SK-N-MC (cell line): ENCODE results near the gene GNB2.
"Not testable (repeated sequence)": the region's sequence is repeated elsewhere in the genome, so short reads cannot be mapped to it uniquely, and the experiment has no call there.

ENCODE experiments used
- DNase-seq: peaks from one replicate; pipeline ENCODE4 v3.0.0-alpha.2; 2011; ENCODE audit warnings: low read depth, low spot score
- H3K27ac ChIP-seq: fragments of 200-600 bp; sonication (generic); 2 replicates; pipeline ENCODE4 v1.5.1; 2016; ENCODE audit warnings: mixed run types
- H3K36me3 ChIP-seq: fragments of 200-600 bp; sonication (generic); 2 replicates; pipeline ENCODE4 v1.6.1; 2017; ENCODE audit warnings: antibody characterized with exemption, low read length, mixed read lengths; ENCODE audit not compliant: insufficient read depth
- H3K4me3 ChIP-seq: fragments of 200-600 bp; sonication (generic); 2 replicates; pipeline ENCODE4 v1.5.1; 2016
- H3K9ac ChIP-seq: fragments of 200-600 bp; sonication (generic); 2 replicates; pipeline ENCODE4 v1.8.0; 2017; ENCODE audit warnings: mixed run types, mixed read lengths; ENCODE audit not compliant: insufficient read length
- H3K9me3 ChIP-seq: fragments of 200-600 bp; sonication (generic); 2 replicates; pipeline ENCODE4 v1.6.1; 2017; ENCODE audit warnings: low read depth, mild to moderate bottlenecking, antibody characterized with exemption, low read length, moderate library complexity, mixed read lengths
- EZH2 ChIP-seq: fragments of 200-600 bp; sonication (generic); IDR thresholded peaks from one replicate; pipeline ENCODE4 v1.6.1; 2017; ENCODE audit warnings: antibody characterized with exemption
- FOXP2 ChIP-seq: optimal IDR thresholded peaks from 2 replicates; pipeline ENCODE3; 2011; ENCODE audit warnings: mild to moderate bottlenecking, moderate library complexity; ENCODE audit not compliant: insufficient read depth; ENCODE audit errors: extremely low read length, control extremely low read depth
- POLR2AphosphoS5 ChIP-seq: IDR thresholded peaks from 2 replicates; pipeline ENCODE4 v1.6.1; 2012; ENCODE audit warnings: mild to moderate bottlenecking, low read depth, low read length, borderline replicate concordance

The GNB2 gene

GRCh38 chr7:100699018-100699417 lies 25.5 kb downstream of the GNB2 start:
- no peak overlapping the region for H3K27ac ChIP-seq
- TF ChIP-seq EZH2, result no peak
- TF ChIP-seq POLR2AphosphoS5, result no peak
- TF ChIP-seq FOXP2, result no peak
- DNase-seq, result no peak
- H3K9ac ChIP-seq, result no peak overlapping the region
- no peaks in the 10 kb centered on the region for H3K9me3 ChIP-seq
- no peaks in the 10 kb centered on the region for H3K36me3 ChIP-seq
- no peak overlapping the region for H3K4me3 ChIP-seq

- H3K9ac ChIP-seq, H3K27ac ChIP-seq, H3K4me3 ChIP-seq, H3K9me3 ChIP-seq, DNase-seq, H3K36me3 ChIP-seq: not testable (repeated sequence)
Measured at GRCh38 chr7:100701089-100701488, 27.5 kb downstream of the GNB2 start.

GRCh38 chr7:100705320-100705752 lies 31.8 kb downstream of the GNB2 start:
- H3K9me3 ChIP-seq, result no peaks in the 10 kb centered on the region

GRCh38 chr7:100705753-100706671 lies 32.5 kb downstream of the GNB2 start, which contains the start of gene POP7:
POP7 (plus strand) TSS chr7:100706121; CDS start chr7:100706831, 710 bp downstream.
- H3K4me3 ChIP-seq, result peak within 1 kb of the TSS; percentile 97
- TF ChIP-seq POLR2AphosphoS5 (peak; percentile 95), FOXP2 (peak; percentile 51), EZH2 (no peak)
- no peaks in the 10 kb centered on the region for H3K9me3 ChIP-seq
- H3K36me3 ChIP-seq, result peaks cover 19% of the 10 kb centered on the region
- DNase-seq, result peak; percentile 78
- H3K27ac ChIP-seq, result peak within 1 kb of the TSS; percentile 84
- H3K9ac ChIP-seq, result peak within 1 kb of the TSS; percentile 98

More at GRCh38 chr7:100705320-100705752, 31.8 kb downstream of the GNB2 start:
- Histone ChIP-seq H3K27ac (peak overlapping the region; percentile 84), H3K9ac (peak overlapping the region; percentile 98), H3K4me3 (peak overlapping the region; percentile 97), H3K36me3 (peaks cover 19% of the 10 kb centered on the region)
- no peak for DNase-seq
- TF ChIP-seq FOXP2 (no peak), POLR2AphosphoS5 (no peak), EZH2 (no peak)

GRCh38 chr7:100706672-100707311 lies 33.3 kb downstream of the GNB2 start:
- no peaks in the 10 kb centered on the region for H3K9me3 ChIP-seq
- peak overlapping the region; percentile 98 for H3K9ac ChIP-seq
- H3K4me3 ChIP-seq, result peak overlapping the region; percentile 97
- H3K36me3 ChIP-seq, result peaks cover 19% of the 10 kb centered on the region
- TF ChIP-seq EZH2 (no peak), POLR2AphosphoS5 (no peak), FOXP2 (no peak)
- H3K27ac ChIP-seq, result peak overlapping the region; percentile 77
- no peak for DNase-seq

GRCh38 chr7:100708395-100708794 lies 34.9 kb downstream of the GNB2 start:
- Histone ChIP-seq H3K9ac (no peak overlapping the region), H3K4me3 (no peak overlapping the region), H3K36me3 (peaks cover 19% of the 10 kb centered on the region), H3K27ac (no peak overlapping the region), H3K9me3 (no peaks in the 10 kb centered on the region)
- no peak for DNase-seq
- TF ChIP-seq POLR2AphosphoS5, result no peak
- no peak for TF ChIP-seq EZH2
- TF ChIP-seq FOXP2, result no peak

GRCh38 chr7:100710452-100710851 lies 36.9 kb downstream of the GNB2 start:
- no peak overlapping the region for H3K9ac ChIP-seq
- peaks cover 19% of the 10 kb centered on the region for H3K36me3 ChIP-seq
- no peak overlapping the region for H3K27ac ChIP-seq
- TF ChIP-seq POLR2AphosphoS5 (no peak), FOXP2 (no peak), EZH2 (no peak)
- no peaks in the 10 kb centered on the region for H3K9me3 ChIP-seq
- H3K4me3 ChIP-seq, result no peak overlapping the region
- no peak for DNase-seq

- H3K27ac ChIP-seq, result no peak overlapping the region
- DNase-seq, result no peak
- H3K4me3 ChIP-seq, result no peak overlapping the region
- no peaks in the 10 kb centered on the region for H3K9me3 ChIP-seq
- H3K9ac ChIP-seq, result no peak overlapping the region
- no peak for TF ChIP-seq POLR2AphosphoS5
- no peak for TF ChIP-seq FOXP2
- peaks cover 19% of the 10 kb centered on the region for H3K36me3 ChIP-seq
Measured at GRCh38 chr7:100711369-100711768, 37.8 kb downstream of the GNB2 start.

- Histone ChIP-seq H3K9ac (no peak overlapping the region), H3K9me3 (no peaks in the 10 kb centered on the region), H3K4me3 (no peak overlapping the region), H3K36me3 (no peaks in the 10 kb centered on the region), H3K27ac (no peak overlapping the region)
- no peak for TF ChIP-seq POLR2AphosphoS5
- TF ChIP-seq FOXP2, result no peak
- no peak for DNase-seq
Measured at GRCh38 chr7:100714725-100715124, 41.2 kb downstream of the GNB2 start.

GRCh38 chr7:100717073-100717472 lies 43.5 kb downstream of the GNB2 start:
- not testable (repeated sequence) for H3K4me3 ChIP-seq, H3K9ac ChIP-seq, DNase-seq, H3K9me3 ChIP-seq, H3K27ac ChIP-seq, H3K36me3 ChIP-seq
